ENCODE data around the gene SIGLEC1.

DNA sequence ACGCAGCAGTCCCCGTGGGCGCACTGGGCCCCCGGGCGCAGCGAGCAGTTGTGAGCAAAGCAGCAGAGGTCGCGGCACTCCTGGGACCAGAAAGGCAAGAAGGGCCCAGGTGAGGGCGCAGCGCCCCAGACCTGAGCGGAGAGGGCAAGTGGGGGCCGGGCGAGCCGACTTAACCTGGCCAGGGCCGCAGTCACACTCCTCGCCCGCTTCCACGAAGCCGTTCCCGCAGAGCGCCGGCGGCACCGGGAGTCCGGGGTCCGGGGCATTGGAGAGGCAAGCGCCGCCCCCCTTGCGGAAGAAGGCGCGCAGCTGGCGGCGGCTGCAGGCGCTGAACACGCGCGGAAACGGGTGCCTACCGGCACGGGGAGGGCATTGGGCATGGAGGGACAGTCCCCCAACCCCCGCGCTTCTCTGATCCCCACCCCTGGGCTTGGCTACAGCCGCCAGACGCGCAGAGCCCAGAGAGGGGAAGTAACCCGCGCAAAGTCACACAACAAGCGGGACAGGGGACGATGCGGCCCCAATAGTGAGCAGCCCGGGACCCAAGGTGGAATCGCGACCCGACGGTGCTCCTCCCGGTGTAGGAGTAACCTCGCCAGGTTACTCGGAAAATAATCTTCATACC, 39.7 kb downstream of the SIGLEC1 start:
- TF ChIP-seq CTCF (IDR thresholded peaks at IDR 0.05; ENCODE audit: control extremely low read depth in 1 of 3, insufficient read depth in 1 of 3, low read depth in 1 of 3, low read length in 3 of 3): peak; percentile 29 to 34 (median 31); a peak in 3 of 4 replicates
- no peak for TF ChIP-seq SP2 (IDR thresholded peaks at IDR 0.05; ENCODE audit: low read length)
- TF ChIP-seq TEAD4 (IDR thresholded peaks at IDR 0.05; ENCODE audit: low read depth, low read length): no peak
- no peak for TF ChIP-seq POLR2A (IDR thresholded peaks at IDR 0.05; ENCODE audit: control extremely low read depth in 1 of 2, low read depth in 2 of 2, low read length in 2 of 2)
- no peak for TF ChIP-seq HDAC6 (IDR thresholded peaks at IDR 0.05; ENCODE audit: low read depth, low read length)
- no peak for TF ChIP-seq POLR2AphosphoS5 (IDR thresholded peaks at IDR 0.05; ENCODE audit: low read depth, low read length)
- TF ChIP-seq YY1 (IDR thresholded peaks at IDR 0.05; ENCODE audit: low read depth, low read length): no peak
- no peak for TF ChIP-seq SP4 (IDR thresholded peaks at IDR 0.05; ENCODE audit: low read length)
- no peak for TF ChIP-seq CHD2 (IDR thresholded peaks at IDR 0.05; ENCODE audit: low read length)
- no peak for TF ChIP-seq CEBPB (IDR thresholded peaks at IDR 0.05; ENCODE audit: low read depth, low read length)

All from H1 (cell line).